A549 treated with CORT108297 at 1 μM for 4 hours (cell line): ENCODE measurements around the gene PROX1. TPM values are rescaled to one million over a fixed set of nuclear protein-coding genes. Genes with fewer than 3 reads are reported as not detected.

Source experiments
- total RNA-seq: library from RNA; stranded (reverse); fragments of 200-300 nt; extraction: Qiagen RNA extraction; gene quantifications from 5 replicates; pipeline ENCODE4 v1.2.3, GENCODE V29; 2022

The PROX1 gene, protein sequence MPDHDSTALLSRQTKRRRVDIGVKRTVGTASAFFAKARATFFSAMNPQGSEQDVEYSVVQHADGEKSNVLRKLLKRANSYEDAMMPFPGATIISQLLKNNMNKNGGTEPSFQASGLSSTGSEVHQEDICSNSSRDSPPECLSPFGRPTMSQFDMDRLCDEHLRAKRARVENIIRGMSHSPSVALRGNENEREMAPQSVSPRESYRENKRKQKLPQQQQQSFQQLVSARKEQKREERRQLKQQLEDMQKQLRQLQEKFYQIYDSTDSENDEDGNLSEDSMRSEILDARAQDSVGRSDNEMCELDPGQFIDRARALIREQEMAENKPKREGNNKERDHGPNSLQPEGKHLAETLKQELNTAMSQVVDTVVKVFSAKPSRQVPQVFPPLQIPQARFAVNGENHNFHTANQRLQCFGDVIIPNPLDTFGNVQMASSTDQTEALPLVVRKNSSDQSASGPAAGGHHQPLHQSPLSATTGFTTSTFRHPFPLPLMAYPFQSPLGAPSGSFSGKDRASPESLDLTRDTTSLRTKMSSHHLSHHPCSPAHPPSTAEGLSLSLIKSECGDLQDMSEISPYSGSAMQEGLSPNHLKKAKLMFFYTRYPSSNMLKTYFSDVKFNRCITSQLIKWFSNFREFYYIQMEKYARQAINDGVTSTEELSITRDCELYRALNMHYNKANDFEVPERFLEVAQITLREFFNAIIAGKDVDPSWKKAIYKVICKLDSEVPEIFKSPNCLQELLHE
- total RNA-seq: 0.03 to 0.12 TPM (median 0.03 TPM) in 5 replicates

DNA sequence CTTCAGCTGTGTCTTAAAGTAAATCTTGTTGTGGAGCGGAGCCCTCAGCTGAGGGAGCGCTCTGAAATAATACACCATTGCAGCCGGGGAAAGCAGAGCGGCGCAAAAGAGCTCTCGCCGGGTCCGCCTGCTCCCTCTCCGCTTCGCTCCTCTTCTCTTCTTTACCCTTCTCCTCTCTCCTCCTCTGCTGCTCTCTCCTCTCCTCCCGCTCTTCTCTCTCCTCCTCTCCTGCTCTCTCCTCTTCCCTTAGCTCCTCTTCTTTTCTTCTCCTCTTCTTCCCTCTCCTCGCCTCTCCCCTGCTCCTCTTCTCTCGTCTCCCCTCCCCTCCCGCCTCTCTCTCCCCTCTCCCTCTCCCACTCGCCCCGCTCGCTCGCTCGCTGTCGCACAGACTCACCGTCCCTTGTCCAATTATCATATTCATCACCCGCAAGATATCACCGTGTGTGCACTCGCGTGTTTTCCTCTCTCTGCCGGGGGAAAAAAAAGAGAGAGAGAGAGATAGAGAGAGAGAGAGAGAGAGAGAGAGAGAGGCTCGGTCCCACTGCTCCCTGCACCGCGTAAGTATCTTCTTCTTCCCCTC, at the start of gene PROX1:
Gene PROX1 (plus strand): TSS at position 47 of the 580 bp plus-strand sequence. CDS start 8,563 bp downstream, outside the sequence.

